GM19397 (cell line): ENCODE results near the gene HECTD1.
"Not testable (repeated sequence)": the region's sequence is repeated elsewhere in the genome, so short reads cannot be mapped to it uniquely, and the experiment has no call there.

Experiments used
- ATAC-seq: cut with Tn5 transposase; IDR thresholded peaks from one replicate; pipeline ENCODE4 v1.9.1; 2021; ENCODE audit warnings: mild to moderate bottlenecking, moderate library complexity; ENCODE audit not compliant: unreplicated experiment

Gene HECTD1

GRCh38 chr14:31196839-31197492, 10.6 kb downstream of the HECTD1 start:
- no peak for ATAC-seq

- ATAC-seq: no peak
These were observed 12.9 kb downstream of the HECTD1 start for GRCh38 chr14:31194661-31195060.

- no peak for ATAC-seq
These were observed 13.5 kb downstream of the HECTD1 start for GRCh38 chr14:31194095-31194494.

- ATAC-seq: not testable (repeated sequence)
These were observed 15.0 kb downstream of the HECTD1 start for GRCh38 chr14:31192544-31192943.

- no peak for ATAC-seq
These were observed 16.8 kb downstream of the HECTD1 start for GRCh38 chr14:31190717-31191263.

GRCh38 chr14:31190219-31190603, 17.4 kb downstream of the HECTD1 start:
- ATAC-seq: no peak

- ATAC-seq: no peak
These were observed 18.0 kb downstream of the HECTD1 start for GRCh38 chr14:31189346-31190218.

GRCh38 chr14:31188744-31189143, 18.8 kb downstream of the HECTD1 start:
- no peak for ATAC-seq

- ATAC-seq: not testable (repeated sequence)
These were observed 25.6 kb downstream of the HECTD1 start for GRCh38 chr14:31182016-31182415.

- no peak for ATAC-seq
These were observed 26.3 kb downstream of the HECTD1 start for GRCh38 chr14:31181271-31181670.

GRCh38 chr14:31180299-31181051, 27.1 kb downstream of the HECTD1 start:
- ATAC-seq: no peak

GRCh38 chr14:31174433-31174832, 33.2 kb downstream of the HECTD1 start:
- ATAC-seq: no peak

- no peak for ATAC-seq
These were observed 34.3 kb downstream of the HECTD1 start for GRCh38 chr14:31173120-31173837.

GRCh38 chr14:31172084-31172483, 35.5 kb downstream of the HECTD1 start:
- ATAC-seq: no peak

GRCh38 chr14:31170411-31170810, 37.2 kb downstream of the HECTD1 start:
- no peak for ATAC-seq

- no peak for ATAC-seq
These were observed 37.7 kb downstream of the HECTD1 start for GRCh38 chr14:31169877-31170276.

- ATAC-seq: no peak
These were observed 40.6 kb downstream of the HECTD1 start for GRCh38 chr14:31167032-31167431.

GRCh38 chr14:31166271-31166561, 41.4 kb downstream of the HECTD1 start:
- ATAC-seq: no peak

- no peak for ATAC-seq
These were observed 43.5 kb downstream of the HECTD1 start for GRCh38 chr14:31164115-31164514.

- no peak for ATAC-seq
These were observed 44.5 kb downstream of the HECTD1 start for GRCh38 chr14:31162910-31163649.
